ENCODE data around the gene CRTAP.
"Not testable (repeated sequence)": the region's sequence is repeated elsewhere in the genome, so short reads cannot be mapped to it uniquely, and the experiment has no call there.

Gene CRTAP

DNA sequence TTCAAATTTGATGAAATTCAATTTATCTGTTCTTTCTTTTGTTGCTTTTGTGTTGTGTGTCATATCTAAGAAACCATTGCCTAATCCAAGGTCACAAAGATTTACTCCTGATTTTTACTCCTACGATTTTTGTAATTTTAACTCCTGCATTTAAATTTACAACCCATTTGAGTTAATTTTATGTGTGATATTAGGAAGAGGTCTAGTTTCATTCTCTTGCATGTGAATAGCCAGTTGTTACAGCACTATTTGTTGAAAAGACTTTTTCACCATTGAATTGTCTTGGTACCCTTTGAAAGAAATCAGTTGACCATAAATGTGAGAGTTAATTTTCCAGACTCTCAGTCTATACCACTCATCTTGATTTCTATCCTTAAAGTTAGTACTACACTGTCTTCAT lies 23.9 kb downstream of the CRTAP start:
- TF ChIP-seq, protein P1, sequence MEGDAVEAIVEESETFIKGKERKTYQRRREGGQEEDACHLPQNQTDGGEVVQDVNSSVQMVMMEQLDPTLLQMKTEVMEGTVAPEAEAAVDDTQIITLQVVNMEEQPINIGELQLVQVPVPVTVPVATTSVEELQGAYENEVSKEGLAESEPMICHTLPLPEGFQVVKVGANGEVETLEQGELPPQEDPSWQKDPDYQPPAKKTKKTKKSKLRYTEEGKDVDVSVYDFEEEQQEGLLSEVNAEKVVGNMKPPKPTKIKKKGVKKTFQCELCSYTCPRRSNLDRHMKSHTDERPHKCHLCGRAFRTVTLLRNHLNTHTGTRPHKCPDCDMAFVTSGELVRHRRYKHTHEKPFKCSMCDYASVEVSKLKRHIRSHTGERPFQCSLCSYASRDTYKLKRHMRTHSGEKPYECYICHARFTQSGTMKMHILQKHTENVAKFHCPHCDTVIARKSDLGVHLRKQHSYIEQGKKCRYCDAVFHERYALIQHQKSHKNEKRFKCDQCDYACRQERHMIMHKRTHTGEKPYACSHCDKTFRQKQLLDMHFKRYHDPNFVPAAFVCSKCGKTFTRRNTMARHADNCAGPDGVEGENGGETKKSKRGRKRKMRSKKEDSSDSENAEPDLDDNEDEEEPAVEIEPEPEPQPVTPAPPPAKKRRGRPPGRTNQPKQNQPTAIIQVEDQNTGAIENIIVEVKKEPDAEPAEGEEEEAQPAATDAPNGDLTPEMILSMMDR (IDR thresholded peaks at IDR 0.05; ENCODE audit: insufficient read depth, low read depth, low read length, missing control alignments) = no peak
- no peak for DNase-seq (ENCODE audit: low read depth)
- H3K4me3 ChIP-seq (ENCODE audit: low read length) = no peak overlapping the region

DNA sequence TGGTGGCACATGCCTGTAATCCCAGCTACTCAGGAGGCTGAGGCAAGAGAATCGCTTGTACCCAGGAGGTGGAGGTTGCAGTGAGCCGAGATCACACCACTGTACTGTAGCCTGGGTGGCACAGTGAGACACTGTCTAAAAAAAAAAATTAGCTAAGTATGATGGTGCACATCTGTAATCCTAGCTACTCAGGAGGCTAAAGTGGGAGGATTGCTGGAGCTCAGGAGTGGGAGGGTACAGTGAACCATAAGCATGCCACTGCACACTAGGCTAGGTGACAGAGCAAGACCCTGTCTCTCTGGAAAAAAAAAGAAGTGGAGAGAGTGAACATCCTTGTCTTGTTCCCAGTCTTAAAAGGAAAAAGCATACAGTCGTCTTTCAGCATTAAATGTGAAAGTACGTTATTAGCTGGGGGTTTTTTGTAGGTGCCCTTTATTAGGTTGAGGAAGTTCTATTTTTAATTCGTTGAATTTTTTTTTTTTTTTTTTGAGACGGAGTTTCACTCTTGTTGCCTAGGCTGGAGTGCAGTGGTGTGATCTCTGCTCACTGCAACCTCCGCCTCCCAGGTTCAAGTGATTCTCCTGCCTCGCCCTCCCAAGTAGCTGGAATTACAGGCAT lies 25.3 kb downstream of the CRTAP start:
- not testable (repeated sequence) for DNase-seq (ENCODE audit: low read depth); H3K4me3 ChIP-seq (ENCODE audit: low read length)

DNA sequence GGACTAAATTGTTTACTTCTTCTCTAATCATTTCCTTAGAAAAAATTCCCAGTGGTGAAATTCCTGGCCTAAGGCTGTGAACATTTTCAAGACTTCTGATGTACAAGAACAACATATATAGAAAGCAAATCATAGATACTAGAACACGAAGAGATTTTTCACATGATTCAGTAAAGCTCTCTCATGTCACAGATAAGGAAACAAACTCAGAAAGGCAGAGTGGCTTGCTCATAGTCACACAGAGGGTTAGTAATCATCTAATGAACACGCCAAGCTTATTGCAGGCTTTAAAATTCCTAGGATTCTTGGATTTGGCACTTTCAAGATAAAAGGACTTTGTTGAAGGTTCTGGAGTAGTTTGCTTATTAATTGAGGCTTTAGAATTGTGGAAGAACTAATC lies 26.2 kb downstream of the CRTAP start:
- TF ChIP-seq, protein P1 (IDR thresholded peaks at IDR 0.05; ENCODE audit: insufficient read depth, low read depth, low read length, missing control alignments) = no peak
- no peak overlapping the region for H3K4me3 ChIP-seq (ENCODE audit: low read length)
- DNase-seq (ENCODE audit: low read depth) = peak; percentile 63

DNA sequence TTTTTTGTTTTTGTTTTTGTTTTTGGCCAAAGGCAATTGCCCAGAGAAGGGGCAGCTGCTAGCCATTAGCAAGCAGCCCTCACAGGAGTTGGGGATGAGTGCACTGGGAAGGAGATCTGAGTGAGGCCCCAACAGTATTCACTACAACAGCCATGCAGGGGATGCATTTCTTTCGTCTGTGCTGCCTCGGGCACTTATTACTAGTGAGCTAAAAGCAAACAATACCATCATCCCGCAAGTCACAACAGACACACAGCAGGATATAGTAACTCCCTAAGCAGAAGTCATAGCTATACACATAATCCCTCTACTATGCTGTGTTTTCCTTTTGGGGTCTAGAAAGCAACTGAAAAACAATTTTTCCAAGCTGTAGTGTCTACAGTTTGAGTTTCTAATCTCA lies 27.2 kb downstream of the CRTAP start:
- no peak overlapping the region for H3K4me3 ChIP-seq (ENCODE audit: low read length)
- DNase-seq (ENCODE audit: low read depth) = peak; percentile 78
- TF ChIP-seq, protein P1 (IDR thresholded peaks at IDR 0.05; ENCODE audit: insufficient read depth, low read depth, low read length, missing control alignments) = no peak

DNA sequence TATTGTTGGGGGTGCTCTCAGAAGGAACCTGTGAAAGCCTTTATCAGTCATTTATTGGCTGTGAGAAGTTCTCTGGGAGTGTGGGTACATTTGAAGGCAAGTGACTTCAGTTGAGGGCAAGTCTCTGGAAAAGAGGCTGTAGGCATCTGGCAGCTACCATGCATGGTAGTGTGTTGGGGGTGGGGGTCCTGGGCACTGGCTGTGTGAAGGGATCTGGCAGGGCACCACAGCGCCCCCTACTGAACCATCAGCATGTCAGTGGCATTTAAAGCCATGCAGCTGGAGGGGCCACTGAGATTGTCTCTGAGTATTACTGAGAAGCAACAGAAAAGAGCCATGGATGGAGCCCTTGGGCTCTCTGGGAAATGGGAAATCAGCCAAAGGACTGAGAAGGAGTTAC lies 30.6 kb downstream of the CRTAP start:
- no peak for DNase-seq (ENCODE audit: low read depth)
- TF ChIP-seq, protein P1 (IDR thresholded peaks at IDR 0.05; ENCODE audit: insufficient read depth, low read depth, low read length, missing control alignments) = no peak
- H3K4me3 ChIP-seq (ENCODE audit: low read length) = no peak overlapping the region

DNA sequence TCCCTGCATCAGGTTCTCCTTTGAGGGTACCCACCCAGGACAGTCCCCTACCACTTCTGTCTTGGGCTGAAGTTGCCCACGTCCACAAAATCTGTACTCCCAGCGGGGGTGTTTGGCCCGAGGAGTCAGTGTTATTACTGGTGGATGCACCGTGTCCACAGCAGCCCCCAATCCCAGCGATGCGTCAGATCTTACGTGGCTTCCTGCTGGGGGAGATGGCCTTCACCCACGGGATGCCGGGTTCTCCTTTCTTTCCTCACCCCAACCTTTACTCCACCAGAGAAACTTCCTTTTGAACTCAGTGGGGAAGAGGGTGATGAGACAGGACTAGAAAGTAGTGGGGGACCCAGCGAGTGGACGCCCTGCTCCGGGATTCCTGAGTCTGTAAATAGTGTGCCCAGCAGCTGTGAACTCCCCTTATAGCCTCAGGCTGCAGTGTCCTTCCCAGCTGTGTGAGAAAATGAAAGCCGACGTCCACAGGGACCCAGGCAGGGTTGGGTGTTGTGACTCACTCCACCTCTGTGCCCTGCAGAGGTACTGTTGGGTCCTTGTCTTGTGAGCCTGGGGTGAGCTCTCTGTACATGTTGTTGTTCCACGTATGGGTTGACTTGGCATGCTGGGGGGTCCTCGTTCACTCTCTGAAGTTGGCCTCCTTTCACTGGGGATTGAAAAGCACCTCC lies 31.5 kb downstream of the CRTAP start:
- TF ChIP-seq, protein P1 (IDR thresholded peaks at IDR 0.05; ENCODE audit: insufficient read depth, low read depth, low read length, missing control alignments) = no peak
- no peak for DNase-seq (ENCODE audit: low read depth)
- no peak overlapping the region for H3K4me3 ChIP-seq (ENCODE audit: low read length)

DNA sequence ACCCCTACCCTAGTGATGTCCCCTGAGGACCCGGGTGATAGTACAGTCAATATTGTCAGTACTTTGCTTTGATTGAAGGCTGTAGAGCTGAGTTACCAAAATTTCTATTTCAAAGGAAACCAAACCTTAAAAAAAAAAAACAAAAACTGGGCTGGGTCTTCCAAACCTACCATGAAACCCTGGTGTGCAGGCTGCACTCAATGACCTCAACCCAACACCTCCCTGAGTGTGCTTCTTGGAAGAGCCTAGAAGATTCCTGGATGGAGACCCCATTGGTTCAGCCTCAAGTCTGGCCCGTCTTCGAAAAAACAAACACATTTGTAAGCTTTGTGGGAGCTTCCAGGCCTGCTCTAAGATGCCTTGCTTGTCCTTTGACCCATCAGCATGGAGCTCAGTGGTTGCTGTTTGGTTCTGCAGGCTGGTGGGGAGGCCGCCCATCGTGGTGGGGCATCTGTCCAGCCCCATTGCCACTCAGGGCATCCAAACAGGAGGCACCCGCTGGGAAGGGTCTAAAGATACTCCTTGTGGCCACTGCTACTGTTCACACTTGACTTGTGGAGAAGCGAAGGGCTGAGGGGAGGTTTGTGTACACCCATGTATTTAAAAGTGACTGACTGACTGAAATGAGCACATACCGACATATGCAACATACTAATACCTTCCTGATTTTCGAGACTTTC lies 32.2 kb downstream of the CRTAP start:
- no peak for DNase-seq (ENCODE audit: low read depth)
- H3K4me3 ChIP-seq (ENCODE audit: low read length) = no peak overlapping the region
- TF ChIP-seq, protein P1 (IDR thresholded peaks at IDR 0.05; ENCODE audit: insufficient read depth, low read depth, low read length, missing control alignments) = no peak
